GM23338 (cell line): ENCODE results near the gene HSF5.

Experiments
- CREB1 ChIP-seq: fragments of 250-450 bp; sonication (Bioruptor Pico); IDR thresholded peaks from 2 replicates; pipeline ENCODE4 v1.5.0; 2020; ENCODE audit warnings: low read depth, mild to moderate bottlenecking, moderate library complexity
- EZH2 ChIP-seq: fragments of 200-600 bp; sonication (generic); IDR thresholded peaks from one replicate; pipeline ENCODE4 v1.8.0; 2017; ENCODE audit warnings: antibody characterized with exemption, mild to moderate bottlenecking, low read depth; ENCODE audit not compliant: unreplicated experiment
- EZH2phosphoT487 ChIP-seq: fragments of 200-600 bp; sonication (generic); IDR thresholded peaks from one replicate; pipeline ENCODE4 v1.8.1; 2018; ENCODE audit warnings: antibody characterized with exemption; ENCODE audit not compliant: unreplicated experiment
- JUNB ChIP-seq: IDR thresholded peaks from one replicate; pipeline ENCODE4 v1.6.1; 2016; ENCODE audit warnings: antibody characterized with exemption; ENCODE audit not compliant: unreplicated experiment
- POLR2AphosphoS5 ChIP-seq: IDR thresholded peaks from 2 replicates; pipeline ENCODE4 v1.6.1; 2016; ENCODE audit warnings: antibody characterized with exemption, low read depth
- ZNF114 ChIP-seq: fragments of 250-450 bp; sonication (Bioruptor Pico); IDR thresholded peaks from 2 replicates; pipeline ENCODE4 v1.5.0; 2020; ENCODE audit warnings: mild to moderate bottlenecking, moderate library complexity
- TF ChIP-seq, protein P1 (sequence below), 2 experiments: fragments of 200-600 bp in 1 of 2; sonication (generic) in 1 of 2; conservative IDR thresholded peaks; 2 replicates each; pipeline versions ENCODE4 v1.5.1 to v1.6.1; 2016 to 2017; ENCODE audit warnings: antibody characterized with exemption in 2 of 2, low read depth in 2 of 2, mild to moderate bottlenecking in 2 of 2, moderate library complexity in 1 of 2
- TF ChIP-seq, protein P2 (sequence below): IDR thresholded peaks from 2 replicates; pipeline ENCODE4 v1.6.1; 2016; ENCODE audit warnings: antibody characterized with exemption
- TF ChIP-seq, protein P3 (sequence below): IDR thresholded peaks from one replicate; pipeline ENCODE4 v1.6.1; 2018; ENCODE audit warnings: antibody characterized with exemption; ENCODE audit not compliant: unreplicated experiment

- TF ChIP-seq, protein P1, sequence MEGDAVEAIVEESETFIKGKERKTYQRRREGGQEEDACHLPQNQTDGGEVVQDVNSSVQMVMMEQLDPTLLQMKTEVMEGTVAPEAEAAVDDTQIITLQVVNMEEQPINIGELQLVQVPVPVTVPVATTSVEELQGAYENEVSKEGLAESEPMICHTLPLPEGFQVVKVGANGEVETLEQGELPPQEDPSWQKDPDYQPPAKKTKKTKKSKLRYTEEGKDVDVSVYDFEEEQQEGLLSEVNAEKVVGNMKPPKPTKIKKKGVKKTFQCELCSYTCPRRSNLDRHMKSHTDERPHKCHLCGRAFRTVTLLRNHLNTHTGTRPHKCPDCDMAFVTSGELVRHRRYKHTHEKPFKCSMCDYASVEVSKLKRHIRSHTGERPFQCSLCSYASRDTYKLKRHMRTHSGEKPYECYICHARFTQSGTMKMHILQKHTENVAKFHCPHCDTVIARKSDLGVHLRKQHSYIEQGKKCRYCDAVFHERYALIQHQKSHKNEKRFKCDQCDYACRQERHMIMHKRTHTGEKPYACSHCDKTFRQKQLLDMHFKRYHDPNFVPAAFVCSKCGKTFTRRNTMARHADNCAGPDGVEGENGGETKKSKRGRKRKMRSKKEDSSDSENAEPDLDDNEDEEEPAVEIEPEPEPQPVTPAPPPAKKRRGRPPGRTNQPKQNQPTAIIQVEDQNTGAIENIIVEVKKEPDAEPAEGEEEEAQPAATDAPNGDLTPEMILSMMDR (conservative IDR thresholded peaks at IDR 0.05; ENCODE audit: low read depth in 2 of 2) = no peak
- TF ChIP-seq CREB1 (CRISPR knock-in tag) = no peak
- TF ChIP-seq JUNB = no peak
- no peak for TF ChIP-seq EZH2
- TF ChIP-seq, protein P2, sequence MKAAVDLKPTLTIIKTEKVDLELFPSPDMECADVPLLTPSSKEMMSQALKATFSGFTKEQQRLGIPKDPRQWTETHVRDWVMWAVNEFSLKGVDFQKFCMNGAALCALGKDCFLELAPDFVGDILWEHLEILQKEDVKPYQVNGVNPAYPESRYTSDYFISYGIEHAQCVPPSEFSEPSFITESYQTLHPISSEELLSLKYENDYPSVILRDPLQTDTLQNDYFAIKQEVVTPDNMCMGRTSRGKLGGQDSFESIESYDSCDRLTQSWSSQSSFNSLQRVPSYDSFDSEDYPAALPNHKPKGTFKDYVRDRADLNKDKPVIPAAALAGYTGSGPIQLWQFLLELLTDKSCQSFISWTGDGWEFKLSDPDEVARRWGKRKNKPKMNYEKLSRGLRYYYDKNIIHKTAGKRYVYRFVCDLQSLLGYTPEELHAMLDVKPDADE = no peak
- no peak for TF ChIP-seq ZNF114 (CRISPR knock-in tag)
- TF ChIP-seq, protein P3, sequence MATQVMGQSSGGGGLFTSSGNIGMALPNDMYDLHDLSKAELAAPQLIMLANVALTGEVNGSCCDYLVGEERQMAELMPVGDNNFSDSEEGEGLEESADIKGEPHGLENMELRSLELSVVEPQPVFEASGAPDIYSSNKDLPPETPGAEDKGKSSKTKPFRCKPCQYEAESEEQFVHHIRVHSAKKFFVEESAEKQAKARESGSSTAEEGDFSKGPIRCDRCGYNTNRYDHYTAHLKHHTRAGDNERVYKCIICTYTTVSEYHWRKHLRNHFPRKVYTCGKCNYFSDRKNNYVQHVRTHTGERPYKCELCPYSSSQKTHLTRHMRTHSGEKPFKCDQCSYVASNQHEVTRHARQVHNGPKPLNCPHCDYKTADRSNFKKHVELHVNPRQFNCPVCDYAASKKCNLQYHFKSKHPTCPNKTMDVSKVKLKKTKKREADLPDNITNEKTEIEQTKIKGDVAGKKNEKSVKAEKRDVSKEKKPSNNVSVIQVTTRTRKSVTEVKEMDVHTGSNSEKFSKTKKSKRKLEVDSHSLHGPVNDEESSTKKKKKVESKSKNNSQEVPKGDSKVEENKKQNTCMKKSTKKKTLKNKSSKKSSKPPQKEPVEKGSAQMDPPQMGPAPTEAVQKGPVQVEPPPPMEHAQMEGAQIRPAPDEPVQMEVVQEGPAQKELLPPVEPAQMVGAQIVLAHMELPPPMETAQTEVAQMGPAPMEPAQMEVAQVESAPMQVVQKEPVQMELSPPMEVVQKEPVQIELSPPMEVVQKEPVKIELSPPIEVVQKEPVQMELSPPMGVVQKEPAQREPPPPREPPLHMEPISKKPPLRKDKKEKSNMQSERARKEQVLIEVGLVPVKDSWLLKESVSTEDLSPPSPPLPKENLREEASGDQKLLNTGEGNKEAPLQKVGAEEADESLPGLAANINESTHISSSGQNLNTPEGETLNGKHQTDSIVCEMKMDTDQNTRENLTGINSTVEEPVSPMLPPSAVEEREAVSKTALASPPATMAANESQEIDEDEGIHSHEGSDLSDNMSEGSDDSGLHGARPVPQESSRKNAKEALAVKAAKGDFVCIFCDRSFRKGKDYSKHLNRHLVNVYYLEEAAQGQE = no peak
- TF ChIP-seq EZH2phosphoT487 = no peak
- TF ChIP-seq POLR2AphosphoS5 = no peak
These were observed 3.6 kb downstream of the HSF5 start for GRCh38 chr17:58484600-58484999.
